ENCODE data around the gene TRAF3IP3. TPM values are rescaled to one million over a fixed set of nuclear protein-coding genes. Genes with fewer than 3 reads are reported as not detected.

Gene TRAF3IP3
- total RNA-seq, 1 donor from 2014 or later, result 1.0 TPM

- no peak overlapping the region for H3K27ac ChIP-seq (ENCODE audit: low read depth, low read length)
- H3K9me3 ChIP-seq (ENCODE audit: control insufficient read depth in 3 of 3, low read length in 3 of 3), result no peaks in the 10 kb centered on the region
- no peak overlapping the region for H3K9ac ChIP-seq (ENCODE audit: low read depth in 1 of 3, low read length in 3 of 3)
- no peaks in the 10 kb centered on the region for H3K27me3 ChIP-seq (ENCODE audit: control insufficient read depth in 3 of 3, insufficient read depth in 3 of 3, low read length in 3 of 3)
- peaks cover 0 to 3% (median 0%) of the 10 kb centered on the region in 3 donors for H3K4me1 ChIP-seq (ENCODE audit: control insufficient read depth in 3 of 3, insufficient read depth in 3 of 3, low read length in 3 of 3)
- H3K36me3 ChIP-seq (ENCODE audit: control insufficient read depth in 3 of 3, insufficient read depth in 3 of 3, low read length in 3 of 3), result no peaks in the 10 kb centered on the region
- no peak overlapping the region for H3K4me3 ChIP-seq (ENCODE audit: low read length in 3 of 3)
These were observed 22.3 kb upstream of the TRAF3IP3 start for GRCh38 chr1:209733409-209734192.

GRCh38 chr1:209736490-209737117 is 19.2 kb upstream of the TRAF3IP3 start:
- Histone ChIP-seq H3K27me3 (ENCODE audit: control insufficient read depth in 3 of 3, insufficient read depth in 3 of 3, low read length in 3 of 3) (no peaks in the 10 kb centered on the region), H3K36me3 (ENCODE audit: control insufficient read depth in 3 of 3, insufficient read depth in 3 of 3, low read length in 3 of 3) (no peaks in the 10 kb centered on the region), H3K4me1 (ENCODE audit: control insufficient read depth in 3 of 3, insufficient read depth in 3 of 3, low read length in 3 of 3) (peaks cover 0 to 4% (median 0%) of the 10 kb centered on the region in 3 donors), H3K9me3 (ENCODE audit: control insufficient read depth in 3 of 3, low read length in 3 of 3) (no peaks in the 10 kb centered on the region), H3K4me3 (ENCODE audit: low read length in 3 of 3) (no peak overlapping the region), H3K27ac (ENCODE audit: low read depth, low read length) (no peak overlapping the region), H3K9ac (ENCODE audit: low read depth in 1 of 3, low read length in 3 of 3) (no peak overlapping the region)

DNA sequence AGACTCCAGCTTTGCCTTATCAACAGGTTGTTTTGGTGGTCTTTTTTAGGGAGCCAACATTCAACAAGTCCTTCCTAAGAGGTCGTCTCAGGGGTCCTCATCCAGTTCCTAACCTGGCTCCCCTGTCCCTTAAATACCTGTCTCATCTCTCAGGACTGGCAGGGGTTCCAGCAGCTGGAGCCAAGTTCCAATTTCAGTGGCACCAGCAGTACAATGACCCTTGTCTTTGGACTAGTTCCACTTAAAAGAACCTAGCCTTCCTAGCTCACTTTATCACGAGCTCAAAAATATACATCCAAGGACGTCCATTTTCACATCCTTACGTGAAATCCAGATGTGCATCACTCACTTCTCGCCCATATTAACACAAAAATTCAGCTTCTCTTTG is 18.7 kb upstream of the TRAF3IP3 start:
- Histone ChIP-seq H3K27ac (ENCODE audit: low read depth, low read length) (no peak overlapping the region), H3K36me3 (ENCODE audit: control insufficient read depth in 3 of 3, insufficient read depth in 3 of 3, low read length in 3 of 3) (no peaks in the 10 kb centered on the region), H3K27me3 (ENCODE audit: control insufficient read depth in 3 of 3, insufficient read depth in 3 of 3, low read length in 3 of 3) (no peaks in the 10 kb centered on the region), H3K9me3 (ENCODE audit: control insufficient read depth in 3 of 3, low read length in 3 of 3) (no peaks in the 10 kb centered on the region), H3K9ac (ENCODE audit: low read depth in 1 of 3, low read length in 3 of 3) (no peak overlapping the region), H3K4me3 (ENCODE audit: low read length in 3 of 3) (no peak overlapping the region), H3K4me1 (ENCODE audit: control insufficient read depth in 3 of 3, insufficient read depth in 3 of 3, low read length in 3 of 3) (peaks cover 0 to 8% (median 0%) of the 10 kb centered on the region in 3 donors)

GRCh38 chr1:209738270-209738669 is 17.6 kb upstream of the TRAF3IP3 start:
- Histone ChIP-seq H3K27ac (ENCODE audit: low read depth, low read length) (no peak overlapping the region), H3K9me3 (ENCODE audit: control insufficient read depth in 3 of 3, low read length in 3 of 3) (no peaks in the 10 kb centered on the region), H3K36me3 (ENCODE audit: control insufficient read depth in 3 of 3, insufficient read depth in 3 of 3, low read length in 3 of 3) (no peaks in the 10 kb centered on the region), H3K9ac (ENCODE audit: low read depth in 1 of 3, low read length in 3 of 3) (no peak overlapping the region), H3K4me1 (ENCODE audit: control insufficient read depth in 3 of 3, insufficient read depth in 3 of 3, low read length in 3 of 3) (peaks cover 0 to 10% (median 0%) of the 10 kb centered on the region in 3 donors), H3K4me3 (ENCODE audit: low read length in 3 of 3) (no peak overlapping the region), H3K27me3 (ENCODE audit: control insufficient read depth in 3 of 3, insufficient read depth in 3 of 3, low read length in 3 of 3) (no peaks in the 10 kb centered on the region)

DNA sequence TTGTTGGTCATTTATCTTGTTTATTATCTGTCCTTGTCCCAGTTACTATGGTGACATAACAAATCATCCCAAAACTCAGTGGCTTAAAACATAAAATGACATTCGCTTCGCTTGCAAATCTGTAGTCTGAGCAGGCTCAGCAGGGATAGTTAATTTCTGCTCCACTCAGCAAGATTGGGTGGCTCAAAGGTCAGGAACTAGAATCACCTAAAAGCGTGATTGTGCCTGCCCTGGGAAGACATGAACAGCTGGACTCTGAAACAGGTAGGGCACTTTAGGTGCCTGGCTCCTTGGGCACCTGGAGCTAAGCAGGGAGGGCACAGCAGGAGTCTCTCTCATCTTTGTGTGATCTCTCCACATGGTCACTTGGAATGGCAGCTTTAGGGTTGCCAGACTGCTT is 14.7 kb upstream of the TRAF3IP3 start:
- H3K27me3 ChIP-seq (ENCODE audit: control insufficient read depth in 3 of 3, insufficient read depth in 3 of 3, low read length in 3 of 3), result no peaks in the 10 kb centered on the region
- H3K36me3 ChIP-seq (ENCODE audit: control insufficient read depth in 3 of 3, insufficient read depth in 3 of 3, low read length in 3 of 3), result no peaks in the 10 kb centered on the region
- H3K27ac ChIP-seq (ENCODE audit: low read depth, low read length), result no peak overlapping the region
- no peak overlapping the region for H3K4me3 ChIP-seq (ENCODE audit: low read length in 3 of 3)
- no peak overlapping the region for H3K9ac ChIP-seq (ENCODE audit: low read depth in 1 of 3, low read length in 3 of 3)
- no peaks in the 10 kb centered on the region for H3K9me3 ChIP-seq (ENCODE audit: control insufficient read depth in 3 of 3, low read length in 3 of 3)
- H3K4me1 ChIP-seq (ENCODE audit: control insufficient read depth in 3 of 3, insufficient read depth in 3 of 3, low read length in 3 of 3), result peaks cover 0 to 10% (median 0%) of the 10 kb centered on the region in 3 donors

DNA sequence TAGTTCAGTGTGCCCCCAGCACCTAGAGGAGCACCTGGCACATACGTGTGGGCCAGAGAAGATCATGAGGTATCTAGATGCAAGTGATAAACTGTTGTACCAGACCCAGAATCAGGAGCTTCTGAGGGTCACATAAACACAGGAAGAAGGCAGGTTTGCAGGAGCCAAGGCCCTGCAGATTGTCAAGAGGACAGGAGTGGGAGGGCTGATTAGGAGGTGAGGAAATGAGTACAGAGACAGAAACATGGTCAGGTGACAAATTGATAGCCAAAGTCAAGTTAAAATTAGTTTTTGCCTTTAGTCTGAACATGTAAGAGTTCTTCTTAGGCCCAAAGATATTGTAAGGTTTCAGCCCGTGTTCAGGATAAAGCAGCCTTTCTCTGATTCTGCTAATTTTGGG is 14.0 kb upstream of the TRAF3IP3 start:
- H3K9me3 ChIP-seq (ENCODE audit: control insufficient read depth in 3 of 3, low read length in 3 of 3), result no peaks in the 10 kb centered on the region
- no peak overlapping the region for H3K9ac ChIP-seq (ENCODE audit: low read depth in 1 of 3, low read length in 3 of 3)
- peaks cover 0 to 10% (median 0%) of the 10 kb centered on the region in 3 donors for H3K4me1 ChIP-seq (ENCODE audit: control insufficient read depth in 3 of 3, insufficient read depth in 3 of 3, low read length in 3 of 3)
- H3K27me3 ChIP-seq (ENCODE audit: control insufficient read depth in 3 of 3, insufficient read depth in 3 of 3, low read length in 3 of 3), result no peaks in the 10 kb centered on the region
- no peaks in the 10 kb centered on the region for H3K36me3 ChIP-seq (ENCODE audit: control insufficient read depth in 3 of 3, insufficient read depth in 3 of 3, low read length in 3 of 3)
- peak overlapping the region; percentile 39 for H3K27ac ChIP-seq (ENCODE audit: low read depth, low read length)
- no peak overlapping the region for H3K4me3 ChIP-seq (ENCODE audit: low read length in 3 of 3)

DNA sequence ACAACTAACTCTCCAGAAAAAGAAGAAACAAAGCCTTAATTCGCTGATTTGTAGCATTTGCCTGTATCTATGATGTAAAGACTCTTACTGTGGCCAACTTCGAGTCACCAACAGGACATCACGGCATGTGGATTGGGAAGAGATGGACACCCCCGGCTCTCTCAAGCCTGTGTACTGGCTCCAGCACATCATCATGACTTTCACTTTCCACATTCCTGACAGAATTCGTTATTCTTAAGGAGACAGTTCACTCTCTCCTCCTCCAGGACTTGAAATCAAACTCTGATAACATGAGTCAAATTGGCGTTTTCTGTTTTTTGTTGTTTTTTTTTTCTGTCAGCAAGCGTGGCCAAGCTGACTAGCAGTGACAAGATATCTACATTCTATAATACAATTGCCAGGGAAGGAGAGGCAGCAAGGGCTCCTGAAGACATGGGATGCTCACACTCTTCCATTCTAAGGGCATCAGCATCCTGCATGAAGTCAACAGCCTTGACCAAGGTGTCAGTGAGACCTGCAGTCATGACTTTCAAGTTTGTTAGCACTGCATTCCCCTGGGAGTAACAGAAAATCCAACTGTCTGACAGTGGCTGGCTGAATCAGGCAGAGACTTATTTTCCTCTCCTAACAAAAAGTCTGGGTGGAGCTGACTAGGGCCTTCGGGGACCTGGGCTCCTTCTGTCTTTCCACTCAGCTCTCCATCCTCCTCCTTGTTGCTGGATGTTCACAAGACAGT is 13.3 kb upstream of the TRAF3IP3 start:
- H3K9ac ChIP-seq (ENCODE audit: low read depth in 1 of 3, low read length in 3 of 3), result no peak overlapping the region
- no peaks in the 10 kb centered on the region for H3K27me3 ChIP-seq (ENCODE audit: control insufficient read depth in 3 of 3, insufficient read depth in 3 of 3, low read length in 3 of 3)
- no peaks in the 10 kb centered on the region for H3K9me3 ChIP-seq (ENCODE audit: control insufficient read depth in 3 of 3, low read length in 3 of 3)
- H3K36me3 ChIP-seq (ENCODE audit: control insufficient read depth in 3 of 3, insufficient read depth in 3 of 3, low read length in 3 of 3), result no peaks in the 10 kb centered on the region
- peaks cover 4 to 13% (median 4%) of the 10 kb centered on the region in 3 donors for H3K4me1 ChIP-seq (ENCODE audit: control insufficient read depth in 3 of 3, insufficient read depth in 3 of 3, low read length in 3 of 3)
- H3K4me3 ChIP-seq (ENCODE audit: low read length in 3 of 3), result no peak overlapping the region
- H3K27ac ChIP-seq (ENCODE audit: low read depth, low read length), result peak overlapping the region; percentile 39

GRCh38 chr1:209743145-209743482 is 12.7 kb upstream of the TRAF3IP3 start:
- no peaks in the 10 kb centered on the region for H3K36me3 ChIP-seq (ENCODE audit: control insufficient read depth in 3 of 3, insufficient read depth in 3 of 3, low read length in 3 of 3)
- no peaks in the 10 kb centered on the region for H3K27me3 ChIP-seq (ENCODE audit: control insufficient read depth in 3 of 3, insufficient read depth in 3 of 3, low read length in 3 of 3)
- no peaks in the 10 kb centered on the region for H3K9me3 ChIP-seq (ENCODE audit: control insufficient read depth in 3 of 3, low read length in 3 of 3)
- no peak overlapping the region for H3K27ac ChIP-seq (ENCODE audit: low read depth, low read length)
- H3K4me1 ChIP-seq (ENCODE audit: control insufficient read depth in 3 of 3, insufficient read depth in 3 of 3, low read length in 3 of 3), result peaks cover 8 to 17% (median 9%) of the 10 kb centered on the region in 3 donors
- no peak overlapping the region for H3K9ac ChIP-seq (ENCODE audit: low read depth in 1 of 3, low read length in 3 of 3)
- no peak overlapping the region for H3K4me3 ChIP-seq (ENCODE audit: low read length in 3 of 3)

DNA sequence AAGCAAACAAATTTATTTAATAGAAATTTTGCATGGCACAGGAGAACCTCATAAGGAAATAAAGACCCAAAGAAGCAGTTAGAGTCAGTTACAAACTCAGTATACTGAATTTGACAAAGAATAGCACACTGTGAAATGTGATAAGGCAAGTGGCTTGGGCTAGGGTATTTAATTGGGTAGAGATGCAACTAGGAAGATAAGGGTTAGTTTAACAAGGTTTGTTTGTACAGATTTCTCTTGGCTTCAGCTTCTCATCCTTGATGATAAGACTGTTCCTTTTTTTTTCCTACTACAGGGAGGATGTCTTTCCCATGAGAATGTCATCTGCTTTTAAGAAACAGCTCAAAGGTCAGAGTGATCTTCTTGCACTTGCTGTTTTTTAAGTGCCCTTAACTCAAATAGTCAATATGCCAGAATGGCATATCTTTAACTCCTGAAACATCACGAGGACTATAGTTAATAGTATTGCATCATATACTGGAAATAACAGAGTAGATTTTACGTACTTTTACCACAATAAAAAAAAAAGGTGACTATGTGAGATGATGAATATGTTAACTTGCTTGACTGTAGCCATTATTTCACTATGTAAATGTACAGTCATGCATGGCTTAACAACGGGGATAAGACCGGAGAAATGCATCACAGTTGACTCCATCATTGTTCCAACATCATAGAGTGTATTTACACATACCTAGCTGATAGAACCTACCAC is 9.2 kb upstream of the TRAF3IP3 start:
- Histone ChIP-seq H3K27ac (ENCODE audit: low read depth, low read length) (no peak overlapping the region), H3K4me3 (ENCODE audit: low read length in 3 of 3) (no peak overlapping the region)

More for the DNA sequence above, 9.2 kb upstream of the TRAF3IP3 start:
- Histone ChIP-seq H3K36me3 (ENCODE audit: control insufficient read depth in 3 of 3, insufficient read depth in 3 of 3, low read length in 3 of 3) (no peaks in the 10 kb centered on the region), H3K9ac (ENCODE audit: low read depth in 1 of 3, low read length in 3 of 3) (no peak overlapping the region), H3K4me1 (ENCODE audit: control insufficient read depth in 3 of 3, insufficient read depth in 3 of 3, low read length in 3 of 3) (peaks cover 9 to 17% (median 11%) of the 10 kb centered on the region in 3 donors), H3K27me3 (ENCODE audit: control insufficient read depth in 3 of 3, insufficient read depth in 3 of 3, low read length in 3 of 3) (no peaks in the 10 kb centered on the region), H3K9me3 (ENCODE audit: control insufficient read depth in 3 of 3, low read length in 3 of 3) (no peaks in the 10 kb centered on the region)

Data from skeletal muscle tissue (tissue), 4 donors.